CD4-positive, alpha-beta T cell treated with Interleukin-12 subunit alpha and Interleukin-12 subunit beta, for 1 hour (primary cell): ENCODE measurements around the gene SSX4.
"Not testable (repeated sequence)": the region's sequence is repeated elsewhere in the genome, so short reads cannot be mapped to it uniquely, and the experiment has no call there.

ENCODE experiments used
- DNase-seq: peaks from one replicate; pipeline ENCODE4 v3.0.0-alpha.2; 2020

The SSX4 gene, protein sequence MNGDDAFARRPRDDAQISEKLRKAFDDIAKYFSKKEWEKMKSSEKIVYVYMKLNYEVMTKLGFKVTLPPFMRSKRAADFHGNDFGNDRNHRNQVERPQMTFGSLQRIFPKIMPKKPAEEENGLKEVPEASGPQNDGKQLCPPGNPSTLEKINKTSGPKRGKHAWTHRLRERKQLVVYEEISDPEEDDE

DNA sequence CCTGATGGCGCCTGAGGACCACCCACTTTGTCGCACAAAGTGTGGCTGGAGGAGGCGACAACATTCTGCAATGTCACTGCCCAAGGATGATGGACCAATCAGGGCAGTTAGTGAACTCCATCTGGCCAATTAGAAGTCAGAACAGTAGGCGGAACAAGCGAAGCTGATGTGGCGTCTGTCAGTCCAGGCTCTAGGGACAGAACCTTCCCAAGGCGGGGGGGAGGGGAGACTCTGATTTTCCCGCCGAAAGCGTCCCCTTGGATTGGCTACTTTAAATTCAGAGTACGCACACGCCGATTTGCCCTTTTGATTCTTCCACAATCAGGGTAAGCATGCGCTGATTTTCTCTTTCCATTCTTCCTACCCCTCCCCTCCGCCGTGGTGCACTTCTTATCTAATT is at the start of gene SSX4:
Gene SSX4 (plus strand): TSS at position 301 of the 400 bp plus-strand sequence. CDS start 515 bp downstream, outside the sequence.
- not testable (repeated sequence) for DNase-seq

DNA sequence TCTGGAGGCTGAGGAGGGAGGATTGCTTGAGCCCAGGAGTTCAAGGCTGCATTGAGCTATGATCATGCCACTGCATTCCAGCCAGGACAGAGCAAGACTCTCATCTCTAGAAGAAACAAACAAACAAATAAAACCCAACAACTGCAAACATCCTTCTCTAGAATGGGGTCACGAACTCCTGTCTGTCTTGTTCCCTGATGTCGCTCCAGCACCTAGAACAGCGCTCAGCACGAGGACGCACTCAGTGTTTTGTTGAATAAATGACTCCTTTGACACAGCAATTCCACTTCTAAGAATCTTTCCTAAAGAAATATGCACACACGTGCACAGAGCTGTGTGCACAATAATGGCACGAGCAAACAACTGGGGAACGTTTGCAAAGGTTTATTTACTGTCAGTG is 37.3 kb upstream of the SSX4 start:
- DNase-seq = not testable (repeated sequence)

DNA sequence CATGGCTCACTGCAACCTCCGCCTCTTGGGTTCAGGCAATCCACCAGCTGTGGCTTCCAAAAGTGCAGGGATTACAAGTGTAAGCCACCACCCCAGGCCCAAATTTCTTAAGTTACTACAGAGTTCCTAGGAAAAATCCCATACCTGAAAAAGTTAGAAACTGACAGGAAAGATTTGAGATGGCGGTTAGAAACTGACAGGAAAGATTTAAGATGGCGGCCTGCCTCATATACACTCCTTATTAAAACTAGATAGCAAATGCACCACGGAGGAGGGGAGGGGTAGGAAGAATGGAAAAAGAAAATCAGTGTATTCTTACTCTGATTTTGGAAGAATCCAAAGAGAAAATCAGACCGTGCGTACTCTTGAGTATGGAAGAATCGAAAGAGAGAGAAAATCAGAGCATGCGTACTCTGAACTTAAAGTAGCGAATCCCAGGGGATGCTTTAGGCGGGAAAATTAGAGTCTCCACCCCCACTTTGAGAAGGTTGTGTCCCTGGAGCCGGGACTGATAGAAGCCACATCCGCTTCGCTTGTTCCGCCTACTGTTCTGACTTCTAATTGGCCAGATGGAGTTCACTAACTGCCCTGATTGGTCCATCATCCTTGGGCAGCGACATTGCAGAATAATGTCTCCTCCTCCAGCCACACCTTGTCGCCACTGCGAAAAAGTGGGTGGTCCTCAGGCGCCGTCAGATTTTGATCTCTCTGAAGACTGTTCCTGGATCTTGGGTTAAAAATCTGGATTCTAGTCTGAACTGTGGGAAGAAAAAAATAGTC is 26.8 kb upstream of the SSX4 start, which contains the start of gene SSX3:
Gene SSX3 (minus strand): TSS at position 389 of the 780 bp plus-strand sequence. CDS start 1,454 bp downstream, outside the sequence.
- DNase-seq = not testable (repeated sequence)

DNA sequence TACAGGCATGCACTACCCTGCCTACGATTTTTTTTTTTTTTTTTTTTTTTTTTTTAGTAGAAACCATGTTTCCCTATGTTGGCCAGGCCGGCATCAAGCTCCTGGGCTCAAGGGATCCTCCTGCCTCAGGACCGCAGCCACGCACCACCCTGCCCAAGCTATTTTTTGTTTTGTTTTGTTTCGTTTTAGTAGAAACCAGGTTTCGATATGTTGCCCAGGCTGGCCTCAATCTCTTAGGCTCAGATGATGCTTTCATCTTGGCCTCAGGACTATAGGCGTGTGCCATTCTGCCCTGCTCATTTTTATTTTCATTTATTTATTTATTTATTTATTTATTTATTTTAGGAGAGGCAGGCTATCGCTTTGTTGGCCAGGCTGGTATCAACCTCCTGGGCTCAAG is 25.7 kb upstream of the SSX4 start:
- DNase-seq = no peak

DNA sequence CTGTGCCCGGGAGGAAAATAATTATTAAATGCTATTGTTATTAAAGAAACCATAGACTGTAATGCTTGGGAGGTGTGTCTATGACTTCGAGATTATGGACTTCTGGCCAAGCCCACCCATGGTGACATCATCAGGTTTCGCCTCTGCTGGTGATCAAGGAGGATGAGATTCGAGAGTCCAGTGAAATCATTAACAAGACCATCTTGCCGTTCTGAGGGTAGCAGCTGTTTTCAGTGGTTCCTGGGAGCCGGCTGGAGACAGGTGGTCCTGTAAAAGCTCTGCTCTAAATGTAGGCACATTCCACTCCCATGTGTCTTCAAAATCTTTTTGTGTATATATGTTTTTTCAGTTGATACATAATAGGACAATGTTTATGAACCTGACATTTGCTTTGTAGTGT is 24.1 kb upstream of the SSX4 start:
- DNase-seq = not testable (repeated sequence)

DNA sequence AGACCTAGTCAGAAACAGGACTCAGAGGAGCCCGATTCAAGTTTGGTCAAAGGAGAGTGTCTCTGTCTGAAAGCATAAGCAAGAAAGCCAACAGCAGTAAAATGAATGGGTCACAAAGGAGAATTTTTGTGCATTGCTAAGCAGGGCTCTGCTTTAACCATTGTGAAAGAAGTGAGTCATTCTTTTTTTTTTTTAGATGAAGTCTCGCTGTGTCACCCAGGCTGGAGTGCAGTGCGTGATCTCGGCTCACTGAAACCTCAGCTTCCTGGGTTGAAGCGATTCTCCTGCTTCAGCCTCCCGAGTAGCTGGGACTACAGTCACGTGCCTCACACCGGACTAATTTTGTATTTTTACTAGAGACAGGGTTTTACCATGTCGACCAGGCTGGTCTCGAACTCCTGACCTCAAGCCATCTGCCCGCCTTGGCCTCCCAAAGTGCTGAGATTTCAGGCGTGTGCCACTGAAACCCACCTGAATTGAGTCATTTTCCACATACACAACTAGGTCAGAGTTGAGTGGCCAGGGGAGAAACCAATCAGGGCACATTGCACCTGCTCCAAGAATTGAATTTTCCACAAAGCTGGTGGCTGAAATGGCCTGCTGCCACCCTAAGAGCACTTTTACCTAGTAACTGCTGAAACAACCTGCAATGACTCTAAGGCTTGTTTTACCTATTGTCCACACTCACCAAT is 15.5 kb upstream of the SSX4 start:
- DNase-seq = not testable (repeated sequence)

DNA sequence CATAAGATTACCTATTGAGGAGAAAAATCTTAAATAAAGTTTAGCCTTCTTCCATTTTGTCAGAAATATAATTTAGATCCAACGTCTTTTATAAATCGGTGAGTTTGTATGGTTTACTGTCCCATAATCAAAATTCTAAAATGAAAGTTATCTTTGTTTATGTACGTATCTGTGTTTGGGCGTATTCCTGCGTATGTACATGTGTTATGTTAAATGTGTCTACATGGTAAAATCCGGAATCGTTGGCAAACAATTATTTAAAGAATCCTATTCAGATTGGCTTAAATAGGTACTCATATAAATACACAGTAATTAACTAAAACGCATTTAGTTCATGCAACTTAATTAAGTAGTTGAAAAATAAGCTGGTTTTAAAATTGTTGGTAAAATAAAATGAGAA is 12.9 kb upstream of the SSX4 start:
- not testable (repeated sequence) for DNase-seq

DNA sequence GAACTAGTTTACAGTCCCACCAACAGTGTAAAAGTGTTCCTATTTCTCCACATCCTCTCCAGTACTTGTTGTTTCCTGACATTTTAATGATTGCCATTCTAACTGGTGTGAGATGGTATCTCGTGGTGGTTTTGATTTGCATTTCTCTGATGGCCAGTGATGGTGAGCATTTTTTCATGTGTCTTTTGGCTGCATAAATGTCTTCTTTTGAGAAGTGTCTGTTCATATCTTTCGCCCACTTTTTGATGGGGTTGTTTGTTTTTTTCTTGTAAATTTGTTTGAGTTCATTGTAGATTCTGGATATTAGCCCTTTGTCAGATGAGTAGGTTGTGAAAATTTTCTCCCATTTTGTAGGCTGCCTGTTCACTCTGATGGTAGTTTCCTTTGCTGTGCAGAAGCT is 13.6 kb downstream of the SSX4 start:
- not testable (repeated sequence) for DNase-seq

DNA sequence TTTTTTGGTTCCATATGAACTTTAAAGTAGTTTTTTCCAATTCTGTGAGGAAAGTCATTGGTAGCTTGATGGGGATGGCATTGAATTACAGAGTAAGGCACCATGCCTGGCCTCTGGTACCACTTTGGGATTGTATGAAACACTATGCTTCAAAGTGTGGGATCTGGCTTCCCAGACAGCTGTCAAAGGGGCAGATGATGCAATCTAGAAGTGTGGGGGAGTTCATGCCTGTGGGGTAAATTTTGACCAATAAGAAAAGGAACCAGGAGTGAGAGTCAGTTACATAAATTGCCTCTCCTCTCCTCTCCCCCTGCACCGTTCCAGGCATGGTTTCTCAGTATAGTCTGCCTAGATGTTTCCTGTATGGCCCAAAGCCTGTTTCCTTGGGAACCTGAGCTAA is 14.5 kb downstream of the SSX4 start:
- DNase-seq = not testable (repeated sequence)

DNA sequence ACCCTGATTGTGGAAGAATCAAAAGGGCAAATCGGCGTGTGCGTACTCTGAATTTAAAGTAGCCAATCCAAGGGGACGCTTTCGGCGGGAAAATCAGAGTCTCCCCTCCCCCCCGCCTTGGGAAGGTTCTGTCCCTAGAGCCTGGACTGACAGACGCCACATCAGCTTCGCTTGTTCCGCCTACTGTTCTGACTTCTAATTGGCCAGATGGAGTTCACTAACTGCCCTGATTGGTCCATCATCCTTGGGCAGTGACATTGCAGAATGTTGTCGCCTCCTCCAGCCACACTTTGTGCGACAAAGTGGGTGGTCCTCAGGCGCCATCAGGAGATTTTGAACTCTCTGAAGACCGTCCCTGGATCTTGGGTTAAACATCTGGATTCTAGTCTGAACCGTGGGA is 28.5 kb downstream of the SSX4 start, which contains the start of gene SSX4B:
Gene SSX4B (minus strand): TSS at position 101 of the 400 bp plus-strand sequence. CDS start 588 bp downstream, outside the sequence.
- DNase-seq = not testable (repeated sequence)

DNA sequence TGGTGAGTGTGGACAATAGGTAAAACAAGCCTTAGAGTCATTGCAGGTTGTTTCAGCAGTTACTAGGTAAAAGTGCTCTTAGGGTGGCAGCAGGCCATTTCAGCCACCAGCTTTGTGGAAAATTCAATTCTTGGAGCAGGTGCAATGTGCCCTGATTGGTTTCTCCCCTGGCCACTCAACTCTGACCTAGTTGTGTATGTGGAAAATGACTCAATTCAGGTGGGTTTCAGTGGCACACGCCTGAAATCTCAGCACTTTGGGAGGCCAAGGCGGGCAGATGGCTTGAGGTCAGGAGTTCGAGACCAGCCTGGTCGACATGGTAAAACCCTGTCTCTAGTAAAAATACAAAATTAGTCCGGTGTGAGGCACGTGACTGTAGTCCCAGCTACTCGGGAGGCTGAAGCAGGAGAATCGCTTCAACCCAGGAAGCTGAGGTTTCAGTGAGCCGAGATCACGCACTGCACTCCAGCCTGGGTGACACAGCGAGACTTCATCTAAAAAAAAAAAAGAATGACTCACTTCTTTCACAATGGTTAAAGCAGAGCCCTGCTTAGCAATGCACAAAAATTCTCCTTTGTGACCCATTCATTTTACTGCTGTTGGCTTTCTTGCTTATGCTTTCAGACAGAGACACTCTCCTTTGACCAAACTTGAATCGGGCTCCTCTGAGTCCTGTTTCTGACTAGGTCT is 43.8 kb downstream of the SSX4 start:
- not testable (repeated sequence) for DNase-seq

DNA sequence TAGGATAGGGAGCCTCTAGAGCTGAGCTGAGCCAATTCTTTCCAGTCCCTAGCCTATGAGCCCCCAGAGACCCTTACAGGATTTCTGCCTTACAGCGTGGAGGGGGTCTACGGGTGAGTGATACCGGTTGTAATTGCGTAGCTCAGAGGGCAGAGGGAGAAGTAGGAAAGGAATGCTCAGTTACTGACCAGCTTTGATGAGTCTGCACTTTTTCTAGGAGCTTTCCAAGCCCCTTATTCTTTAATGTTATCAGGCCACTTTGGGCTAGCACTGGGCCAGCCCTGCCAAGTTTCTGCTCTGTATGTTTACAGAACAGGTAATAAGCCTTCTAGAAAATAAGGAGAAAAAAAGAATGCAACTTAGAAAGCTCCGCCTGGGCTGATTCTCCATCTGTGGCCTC is 46.3 kb downstream of the SSX4 start:
- DNase-seq = not testable (repeated sequence)

DNA sequence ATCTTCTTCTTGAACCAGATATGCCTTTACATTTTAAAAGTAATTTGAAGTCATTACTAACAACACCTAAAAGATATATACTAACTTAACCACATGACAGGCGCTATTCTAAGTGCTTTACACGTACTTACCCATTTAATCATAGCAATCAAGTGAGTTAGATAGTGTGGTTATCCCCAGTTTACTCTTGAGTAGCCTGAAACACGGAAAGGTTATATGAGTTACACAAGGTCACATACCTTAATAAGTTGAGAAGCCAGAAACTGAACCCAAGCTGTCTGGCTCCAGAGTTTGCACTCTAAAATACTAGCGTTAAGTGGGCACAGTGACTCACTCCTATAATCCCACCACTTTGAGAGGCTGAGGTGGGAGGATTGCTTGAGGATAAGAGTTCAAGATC is 46.8 kb downstream of the SSX4 start:
- not testable (repeated sequence) for DNase-seq

DNA sequence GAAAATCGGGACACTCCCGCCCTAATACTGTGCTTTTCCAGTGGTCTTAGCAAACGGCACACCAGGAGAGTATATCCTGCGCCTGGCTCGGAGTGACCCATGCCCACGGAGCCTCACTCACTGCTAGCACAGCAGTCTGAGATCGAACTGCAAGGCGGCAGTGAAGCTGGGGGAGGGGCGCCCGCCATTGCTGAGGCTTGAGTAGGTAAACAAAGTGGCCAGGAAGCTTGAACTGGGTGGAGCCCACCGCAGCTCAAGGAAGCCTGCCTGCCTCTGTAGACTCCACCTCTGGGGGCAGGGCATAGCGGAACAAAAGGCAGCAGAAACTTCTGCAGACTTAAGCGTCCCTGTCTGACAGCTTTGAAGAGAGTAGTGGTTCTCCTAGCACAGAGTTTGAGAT is 50.4 kb downstream of the SSX4 start:
- DNase-seq = peak; percentile 5
